HL-60 (cell line): ENCODE data around the gene CPLX1.

Experiments used
- DNase-seq, 2 experiments: peaks; one replicate each; pipeline ENCODE4 v3.0.0-alpha.2; 2010 to 2020; ENCODE audit warnings: low read depth in 1 of 2, low spot score in 1 of 2
- H3K27ac ChIP-seq: fragments of 250-450 bp; sonication (Bioruptor Pico); replicated peaks from 2 replicates; pipeline ENCODE4 v1.5.1; 2020; ENCODE audit warnings: mild to moderate bottlenecking, moderate library complexity
- H3K27me3 ChIP-seq: fragments of 250-450 bp; sonication (Bioruptor Pico); 2 replicates; pipeline ENCODE4 v1.5.1; 2021; ENCODE audit warnings: mild to moderate bottlenecking, moderate library complexity; ENCODE audit not compliant: insufficient read depth, poor library complexity, severe bottlenecking
- H3K4me3 ChIP-seq: replicated peaks from 2 replicates; pipeline ENCODE4 v1.5.1; 2011; ENCODE audit warnings: mild to moderate bottlenecking, control low read depth, low read length; ENCODE audit not compliant: insufficient read depth
- CTCF ChIP-seq: IDR thresholded peaks from one replicate; pipeline ENCODE4 v1.5.1; 2011; ENCODE audit warnings: low read length, control low read depth, inconsistent platforms; ENCODE audit not compliant: insufficient read depth
- GABPA ChIP-seq: IDR thresholded peaks from 2 replicates; pipeline ENCODE4 v1.6.1; 2012; ENCODE audit warnings: low read depth
- POLR2AphosphoS5 ChIP-seq: IDR thresholded peaks from 2 replicates; pipeline ENCODE4 v1.6.1; 2012; ENCODE audit warnings: low read depth
- REST ChIP-seq: IDR thresholded peaks from 2 replicates; pipeline ENCODE4 v1.6.1; 2012; ENCODE audit warnings: low read depth; ENCODE audit not compliant: insufficient replicate concordance
- SPI1 ChIP-seq: IDR thresholded peaks from 2 replicates; pipeline ENCODE4 v1.6.1; 2012; ENCODE audit warnings: low read depth, mild to moderate bottlenecking, borderline replicate concordance

CPLX1 gene

GRCh38 chr4:752196-752861, 73.6 kb downstream of the CPLX1 start:
- H3K27me3 ChIP-seq: no peaks in the 10 kb centered on the region
- no peak overlapping the region for H3K27ac ChIP-seq
- H3K4me3 ChIP-seq: no peak overlapping the region
- DNase-seq: no peak
- TF ChIP-seq SPI1 (no peak), GABPA (no peak), POLR2AphosphoS5 (no peak), CTCF (no peak), REST (no peak)

GRCh38 chr4:751676-752075, 74.3 kb downstream of the CPLX1 start:
- no peak for DNase-seq
- H3K27me3 ChIP-seq: no peaks in the 10 kb centered on the region
- H3K27ac ChIP-seq: no peak overlapping the region
- TF ChIP-seq REST (no peak), CTCF (no peak), GABPA (no peak), SPI1 (no peak), POLR2AphosphoS5 (no peak)
- no peak overlapping the region for H3K4me3 ChIP-seq

DNA sequence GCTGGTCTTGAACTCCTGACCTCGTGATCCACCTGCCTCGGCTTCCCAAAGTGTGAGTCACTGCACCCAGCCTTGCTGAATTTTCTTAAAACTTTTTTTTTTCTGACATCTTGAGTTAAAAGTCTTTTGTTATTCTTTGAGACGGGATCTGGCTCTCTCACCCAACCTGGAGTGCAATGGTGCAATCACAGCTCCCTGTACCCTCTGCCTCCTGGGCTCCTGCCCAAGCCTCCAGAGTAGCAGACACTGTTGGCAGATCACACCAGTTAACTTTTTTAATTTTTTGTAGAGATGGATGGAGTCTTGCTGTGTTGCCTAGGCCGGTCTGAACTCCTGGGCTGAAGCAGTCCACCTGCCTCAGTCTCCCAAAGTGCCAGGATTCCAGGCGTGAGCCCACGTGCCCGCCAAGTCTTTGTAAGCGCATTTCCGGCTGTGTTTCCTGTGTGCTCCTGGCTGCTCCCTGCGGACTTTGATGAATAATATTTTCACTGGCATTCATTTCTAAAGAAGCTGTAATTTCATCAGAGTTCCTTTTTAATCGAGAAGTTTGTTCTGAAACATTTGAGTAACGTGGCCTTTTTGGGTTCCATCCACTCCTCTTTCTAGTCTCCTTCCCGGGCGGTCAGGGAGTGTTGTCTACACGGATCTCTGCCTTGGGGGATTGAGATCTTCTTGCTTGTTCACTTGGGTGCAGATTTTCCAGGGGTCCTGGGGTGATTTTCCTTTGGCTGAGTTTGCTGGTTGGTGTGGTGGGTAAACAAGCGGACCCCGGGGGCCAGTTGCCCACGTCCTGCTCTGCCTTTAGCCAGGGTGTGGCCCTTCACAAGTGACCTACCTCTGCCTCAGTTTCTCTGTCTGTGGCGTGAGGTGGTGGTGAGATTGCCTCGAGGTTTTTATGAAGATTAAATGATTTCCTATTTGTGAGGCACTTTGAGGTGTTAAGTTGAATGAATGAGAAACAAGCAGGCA, 75.9 kb downstream of the CPLX1 start:
- H3K27ac ChIP-seq: no peak overlapping the region
- no peak for DNase-seq
- no peak overlapping the region for H3K4me3 ChIP-seq
- H3K27me3 ChIP-seq: no peaks in the 10 kb centered on the region
- TF ChIP-seq POLR2AphosphoS5: no peak
- no peak for TF ChIP-seq CTCF
- no peak for TF ChIP-seq GABPA
- TF ChIP-seq REST: no peak
- TF ChIP-seq SPI1: no peak
